Bone marrow (tissue), 2 donors: ENCODE data around the gene WDR45.
A peak's percentile ranks its signal among the peaks of the same experiment; 100 is the strongest.

Source experiments
- DNase-seq, 2 donors: peaks; one replicate each; lab custom pipeline; 2025; lab: John Stamatoyannopoulos, UW

WDR45 gene

DNA sequence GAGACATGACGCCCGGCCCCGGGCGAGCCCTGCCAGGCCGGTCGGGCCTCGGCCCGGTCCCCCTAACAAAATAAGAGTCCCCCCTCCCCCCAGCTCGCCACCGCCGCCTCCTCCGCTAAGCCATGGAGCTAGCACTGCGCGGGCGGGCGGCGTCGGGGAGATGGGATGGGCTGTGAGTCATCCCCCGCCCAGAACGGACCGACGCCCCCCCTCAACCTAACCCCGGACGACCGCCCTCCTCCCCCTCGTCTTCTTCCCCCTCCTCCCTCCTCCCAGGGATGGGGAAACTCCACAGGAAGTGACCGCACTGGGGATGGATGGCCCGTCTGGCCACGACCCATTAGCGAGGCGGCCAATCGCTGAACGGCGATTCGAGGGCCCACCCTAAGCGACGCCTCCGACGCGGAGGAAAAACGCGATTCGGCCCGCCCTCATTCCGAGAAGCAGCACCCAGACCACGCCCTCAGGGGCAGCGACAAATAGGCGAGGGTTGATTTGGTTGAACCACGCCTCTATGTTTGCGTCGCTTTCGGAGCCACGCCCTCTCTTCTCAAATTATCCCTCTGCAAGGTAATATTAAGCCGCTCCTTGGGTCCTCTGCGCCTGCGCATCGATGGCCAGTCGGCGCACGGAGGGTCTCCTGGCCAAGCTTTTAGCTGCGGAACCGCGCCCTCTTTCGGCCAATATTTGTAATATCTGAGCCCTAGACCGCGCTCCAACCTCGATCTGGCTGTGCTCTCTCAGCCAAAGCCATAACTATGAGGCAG is 36.3 kb downstream of the WDR45 start, which contains the start of gene TFE3:
Gene TFE3, minus strand, starts transcription at position 138 of the 767 bp plus-strand sequence. Its CDS starts 131 bp downstream, at position 7.
- peak; percentile 84 to 92 for DNase-seq

DNA sequence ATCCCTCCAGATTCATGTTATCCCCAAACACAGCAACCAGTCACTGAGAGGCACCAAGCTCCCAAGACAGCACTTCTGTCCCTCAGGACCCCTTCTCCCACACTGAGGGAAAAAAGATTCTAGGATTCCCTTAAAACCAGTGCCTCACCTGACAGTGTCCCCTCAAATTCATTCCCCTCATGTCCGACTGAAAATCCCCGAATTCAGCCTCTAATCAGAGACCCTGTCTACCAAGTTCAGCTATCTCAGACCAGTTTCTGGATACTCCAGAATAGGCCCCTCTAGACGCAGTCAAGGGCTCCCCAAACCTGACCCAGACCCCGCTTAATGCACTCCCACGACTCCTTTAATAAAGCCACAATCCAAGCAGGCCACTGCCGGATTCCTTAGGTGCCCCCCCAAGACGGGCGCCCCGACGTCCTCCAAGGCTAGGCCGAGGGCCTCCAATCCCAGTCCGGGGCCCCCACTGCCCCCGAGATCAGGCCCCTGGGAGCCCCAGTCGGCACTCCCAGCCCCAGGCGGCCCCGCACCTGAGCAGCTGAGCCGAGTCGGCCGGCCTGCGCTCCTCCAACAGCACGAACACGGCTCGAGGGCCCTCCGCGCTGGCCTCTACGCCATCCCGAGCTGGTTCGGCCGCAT is 37.0 kb downstream of the WDR45 start:
- peak in 1 of 2 donors; percentile 47 for DNase-seq

DNA sequence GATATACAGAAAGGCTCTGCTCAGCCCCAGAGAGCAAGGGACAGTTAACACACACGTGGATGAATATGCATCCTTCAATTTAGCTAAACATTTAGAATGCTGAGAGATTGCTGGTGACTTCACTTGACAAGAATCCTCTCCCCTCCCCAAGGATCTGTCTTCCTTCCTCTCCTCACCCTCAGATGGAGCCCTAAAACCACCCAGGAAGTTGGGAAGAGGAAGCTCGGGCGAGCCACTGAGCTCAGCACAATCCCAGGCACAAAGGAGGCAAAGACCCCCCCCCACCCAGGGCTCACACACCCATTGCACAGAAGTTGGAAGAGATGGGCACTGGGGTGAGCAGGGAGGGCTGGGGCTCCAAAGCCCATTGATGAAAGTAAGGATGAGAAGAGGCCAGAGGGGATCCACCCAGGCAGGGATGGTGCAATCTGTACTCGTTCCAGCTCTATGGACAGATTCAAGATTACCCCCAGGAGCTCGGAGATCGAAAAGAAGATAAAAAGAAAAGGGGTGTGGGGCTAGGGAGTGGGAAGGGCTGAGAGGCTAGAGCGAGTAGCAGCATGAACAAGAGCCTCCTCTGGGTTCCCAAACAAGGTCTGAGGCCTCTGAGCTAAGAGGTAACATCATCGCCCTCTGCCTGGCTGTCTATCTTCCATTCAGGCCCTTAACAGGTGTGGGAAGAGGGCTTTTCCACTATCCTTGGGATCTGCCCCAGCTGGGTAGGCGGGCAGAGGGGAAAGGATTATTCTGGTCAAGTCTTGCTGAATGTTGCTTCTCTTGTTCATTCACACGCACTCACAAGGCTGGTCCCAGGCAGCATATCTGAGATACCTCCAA is 37.7 kb downstream of the WDR45 start:
- DNase-seq, result no peak

DNA sequence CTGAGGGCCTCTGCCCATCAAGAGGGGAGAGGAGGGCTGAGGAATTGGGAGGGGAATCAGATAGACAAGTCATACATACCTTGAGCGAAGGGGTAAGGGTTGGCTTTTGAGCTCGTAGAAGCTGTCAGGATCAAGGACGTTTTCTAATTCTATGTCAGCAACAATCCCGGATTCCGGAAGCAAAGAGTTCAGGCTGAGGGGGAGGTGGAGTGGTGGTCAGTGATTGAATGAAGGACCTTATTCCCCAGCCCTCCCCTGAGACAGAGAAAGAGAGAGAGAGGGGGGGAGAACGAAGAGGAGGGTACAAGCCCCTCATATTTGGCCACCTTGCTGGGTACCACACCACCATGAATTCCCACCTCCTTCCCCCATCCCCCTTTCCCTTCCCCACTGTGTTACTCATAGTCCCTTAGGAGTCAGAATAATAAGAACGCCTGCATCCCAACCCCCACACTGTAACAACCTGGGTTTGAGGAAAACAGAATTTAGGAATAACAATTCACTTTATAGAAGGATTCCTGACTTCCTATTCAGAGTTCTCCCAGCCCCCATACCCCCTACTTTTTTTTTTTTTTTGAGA is 39.2 kb downstream of the WDR45 start:
- no peak for DNase-seq

DNA sequence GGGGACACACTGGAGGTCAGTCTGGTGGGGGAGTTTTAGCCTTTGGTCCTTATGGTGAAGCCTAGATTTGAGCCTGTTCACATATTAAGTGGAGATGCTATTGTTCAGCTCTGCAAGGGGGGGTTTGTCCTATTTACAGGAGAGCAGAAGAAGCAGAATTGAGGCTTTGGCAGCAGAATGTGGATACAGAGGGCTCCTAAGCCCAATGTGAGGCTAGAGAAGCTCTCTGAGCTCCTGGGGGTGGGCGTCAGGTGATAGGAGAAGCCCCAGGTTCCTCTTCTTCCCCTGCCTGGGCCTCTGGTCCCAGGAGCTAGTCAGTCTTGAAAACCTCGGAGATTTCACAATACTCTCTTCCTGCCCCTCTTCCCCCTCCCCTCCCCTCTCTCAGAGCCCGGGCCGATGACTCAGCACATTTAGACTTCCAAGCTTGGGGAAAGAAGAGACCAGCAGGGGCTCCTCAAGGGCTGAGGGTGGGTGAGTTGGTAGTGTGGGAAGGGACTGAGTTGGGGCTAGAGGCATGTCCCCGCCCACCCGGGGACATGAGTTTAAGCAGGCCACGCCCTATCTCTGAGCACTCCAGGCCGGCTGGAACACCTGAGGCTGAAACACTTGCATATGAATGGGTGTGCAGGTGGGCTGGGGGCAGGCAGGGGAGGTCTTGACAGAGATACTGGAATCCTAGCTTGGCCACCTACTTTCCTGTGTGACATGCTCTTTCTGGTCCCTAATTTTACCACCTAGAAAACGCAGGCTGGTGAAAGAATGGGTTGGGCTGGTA is 39.9 kb downstream of the WDR45 start:
- peak; percentile 21 to 75 for DNase-seq

DNA sequence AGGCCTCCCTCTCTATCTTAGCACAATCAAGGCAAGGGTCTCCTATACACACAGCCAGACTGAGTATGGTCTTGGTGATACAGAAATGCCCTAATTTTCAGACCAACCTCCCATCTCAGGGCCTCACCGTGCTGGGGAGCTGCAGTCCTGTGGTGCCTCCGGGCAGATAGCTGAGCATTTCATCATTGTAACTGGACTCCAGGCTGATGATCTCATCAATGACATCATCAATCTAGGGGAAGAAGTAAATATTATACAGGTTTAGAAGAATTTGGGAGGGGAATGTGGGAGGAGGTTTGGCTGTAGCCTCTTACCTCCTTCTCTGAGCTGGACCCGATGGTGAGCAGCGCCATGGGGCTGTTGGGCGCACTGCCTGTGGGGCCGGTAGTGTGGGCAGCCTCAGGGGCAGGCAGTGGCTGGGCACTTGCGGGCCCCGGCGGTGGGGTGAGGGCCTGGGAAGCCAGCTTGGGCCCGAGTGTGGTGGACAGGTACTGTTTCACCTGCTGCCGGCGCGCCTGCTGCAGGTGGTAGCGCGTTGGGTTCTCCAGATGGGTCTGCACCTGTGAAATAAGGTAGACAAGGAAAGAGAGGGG is 41.7 kb downstream of the WDR45 start:
- no peak for DNase-seq

DNA sequence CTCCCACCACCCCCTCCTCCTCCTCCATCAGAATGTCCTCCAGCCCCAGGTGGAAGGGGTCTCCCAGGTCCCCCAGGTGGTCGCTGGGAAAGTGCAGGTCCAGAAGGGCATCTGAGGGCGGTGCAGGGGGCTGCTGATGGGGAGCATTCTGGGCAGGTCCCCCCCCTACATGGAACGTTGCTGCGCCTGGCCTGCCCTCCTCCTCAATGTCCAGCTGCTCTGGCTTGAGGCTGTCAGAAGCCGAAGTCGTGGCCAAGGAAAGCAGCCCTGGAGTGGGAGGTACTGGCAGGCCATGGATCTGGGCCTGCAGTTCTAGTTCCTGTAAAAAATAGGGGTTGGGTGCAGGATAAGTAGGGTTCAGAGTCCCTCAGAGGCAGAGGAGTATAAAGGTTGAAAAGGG is 49.4 kb downstream of the WDR45 start:
- DNase-seq, result no peak

DNA sequence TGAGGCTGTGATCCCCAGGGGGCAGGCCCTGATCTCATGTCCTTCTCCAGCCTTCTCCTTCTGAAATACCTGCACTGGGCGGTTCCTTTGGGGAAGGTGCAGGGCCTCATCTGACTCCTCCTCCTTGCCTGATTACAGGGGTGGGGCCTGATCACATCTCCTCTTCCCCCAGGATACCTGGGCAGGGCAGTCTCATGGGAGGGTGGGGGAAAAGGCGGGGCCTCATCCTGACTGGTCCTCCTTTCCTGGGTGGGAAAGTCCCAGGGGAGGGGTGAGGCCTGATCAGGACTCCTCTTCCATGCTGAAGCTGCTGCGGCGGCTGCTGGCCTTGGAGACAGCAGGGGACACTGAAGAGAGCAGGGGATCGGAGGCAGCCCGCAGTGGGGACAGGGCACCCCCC is 49.8 kb downstream of the WDR45 start:
- DNase-seq, result no peak
